ENCODE results near the gene SUSD1.

SUSD1 gene

GRCh38 chr9:112002131-112002846 lies 172.8 kb downstream of the SUSD1 start:
- TF ChIP-seq CTCF (IDR thresholded peaks at IDR 0.05; ENCODE audit: borderline replicate concordance, insufficient read depth, low read depth, low read length) = no peak

GRCh38 chr9:112000743-112001142 lies 174.4 kb downstream of the SUSD1 start:
- no peak for TF ChIP-seq CTCF (IDR thresholded peaks at IDR 0.05; ENCODE audit: borderline replicate concordance, insufficient read depth, low read depth, low read length)
- no peak overlapping the region for H3K4me3 ChIP-seq (ENCODE audit: low read depth, low read length)

More at GRCh38 chr9:112002131-112002846, 172.8 kb downstream of the SUSD1 start:
- no peak overlapping the region for H3K4me3 ChIP-seq (ENCODE audit: low read depth, low read length)

GRCh38 chr9:111999319-111999718 lies 175.8 kb downstream of the SUSD1 start:
- H3K4me3 ChIP-seq (ENCODE audit: low read depth, low read length) = no peak overlapping the region
- TF ChIP-seq CTCF (IDR thresholded peaks at IDR 0.05; ENCODE audit: borderline replicate concordance, insufficient read depth, low read depth, low read length) = no peak

GRCh38 chr9:111997831-111998230 lies 177.3 kb downstream of the SUSD1 start:
- no peak overlapping the region for H3K4me3 ChIP-seq (ENCODE audit: low read depth, low read length)
- no peak for TF ChIP-seq CTCF (IDR thresholded peaks at IDR 0.05; ENCODE audit: borderline replicate concordance, insufficient read depth, low read depth, low read length)

GRCh38 chr9:111994831-111995458 lies 180.2 kb downstream of the SUSD1 start:
- TF ChIP-seq CTCF (IDR thresholded peaks at IDR 0.05; ENCODE audit: borderline replicate concordance, insufficient read depth, low read depth, low read length) = no peak

GRCh38 chr9:111993319-111993718 lies 181.8 kb downstream of the SUSD1 start:
- H3K4me3 ChIP-seq (ENCODE audit: low read depth, low read length) = peak overlapping the region; percentile 11
- TF ChIP-seq CTCF (IDR thresholded peaks at IDR 0.05; ENCODE audit: borderline replicate concordance, insufficient read depth, low read depth, low read length) = no peak

More at GRCh38 chr9:111994831-111995458, 180.2 kb downstream of the SUSD1 start:
- no peak overlapping the region for H3K4me3 ChIP-seq (ENCODE audit: low read depth, low read length)

GRCh38 chr9:111992523-111992922 lies 182.6 kb downstream of the SUSD1 start:
- TF ChIP-seq CTCF (IDR thresholded peaks at IDR 0.05; ENCODE audit: borderline replicate concordance, insufficient read depth, low read depth, low read length) = no peak
- no peak overlapping the region for H3K4me3 ChIP-seq (ENCODE audit: low read depth, low read length)
